ENCODE measurements around the gene STX10. TPM values are rescaled to one million over a fixed set of nuclear protein-coding genes. Genes with fewer than 3 reads are reported as not detected.
"Not testable (repeated sequence)": the region's sequence is repeated elsewhere in the genome, so short reads cannot be mapped to it uniquely, and the experiment has no call there.

The STX10 gene
- total RNA-seq, result 10 to 100 TPM; 62.8 to 69.0 TPM

- POLR2A ChIA-PET, result interaction anchor here (0.5 to 1.4 kb wide), 4 partner anchors 9 to 19 kb away, joined by 3 to 7 read pairs (median 4); no protein-coding TSS in a partner anchor
- CTCF ChIA-PET, result interaction anchor here (0.9 to 1.9 kb wide), 9 partner anchors 12 to 40 kb away, joined by 3 to 11 read pairs (median 3); partner anchors contain the start of gene NACC1
Measured at GRCh38 chr19:13150187-13150930, at the start of gene STX10, which contains the start of gene IER2. TSS of gene STX10 (minus strand) at chr19:13150375. CDS start at chr19:13150173, 202 bp downstream. TSS of gene IER2 (plus strand) at chr19:13150411. CDS start at chr19:13153187, 2,776 bp downstream.

GRCh38 chr19:13198634-13199033 lies 48.5 kb upstream of the STX10 start:
- ChIA-PET POLR2A (no interaction called here), CTCF (no interaction called here)

GRCh38 chr19:13195678-13196077 lies 45.5 kb upstream of the STX10 start:
- ChIA-PET CTCF (interaction anchor here (0.7 to 5.0 kb wide), 19 partner anchors 7 to 96 kb away, joined by 3 to 28 read pairs (median 5); no protein-coding TSS in a partner anchor), POLR2A (interaction anchor here (0.9 kb wide), 1 partner anchor 40 kb away, joined by 4 read pairs; no protein-coding TSS in a partner anchor)

GRCh38 chr19:13190781-13191540 lies 40.8 kb upstream of the STX10 start:
- CTCF ChIA-PET, result interaction anchor here (0.6 to 5.0 kb wide), 6 partner anchors 15 to 56 kb away, joined by 3 to 28 read pairs (median 3); no protein-coding TSS in a partner anchor
- POLR2A ChIA-PET, result interaction anchor here (0.6 kb wide), 1 partner anchor 510 kb away, joined by 3 read pairs; no protein-coding TSS in a partner anchor

- ChIA-PET POLR2A (interaction anchor here (1.1 kb wide), 1 partner anchor 58 kb away, joined by 4 read pairs; no protein-coding TSS in a partner anchor), CTCF (interaction anchor here (0.7 kb wide), 2 partner anchors 21 to 488 kb away, joined by 4 to 5 read pairs; no protein-coding TSS in a partner anchor)
Measured at GRCh38 chr19:13189600-13189999, 39.4 kb upstream of the STX10 start.

GRCh38 chr19:13187419-13187818 lies 37.2 kb upstream of the STX10 start:
- POLR2A ChIA-PET, result no interaction called here
- CTCF ChIA-PET, result interaction anchor here (0.6 to 1.4 kb wide), 3 partner anchors 78 to 787 kb away, joined by 3 to 5 read pairs (median 3); no protein-coding TSS in a partner anchor

GRCh38 chr19:13186688-13187087 lies 36.5 kb upstream of the STX10 start:
- POLR2A ChIA-PET, result not testable (repeated sequence)

GRCh38 chr19:13185763-13186657 lies 35.8 kb upstream of the STX10 start:
- CTCF ChIA-PET, POLR2A ChIA-PET: not testable (repeated sequence)

More at GRCh38 chr19:13186688-13187087, 36.5 kb upstream of the STX10 start:
- CTCF ChIA-PET, result not testable (repeated sequence)

GRCh38 chr19:13184926-13185325 lies 34.8 kb upstream of the STX10 start:
- CTCF ChIA-PET, POLR2A ChIA-PET: not testable (repeated sequence)

- POLR2A ChIA-PET, result interaction anchor here (0.6 to 1.7 kb wide), 3 partner anchors 28 to 1041 kb away, joined by 3 to 22 read pairs (median 5); no protein-coding TSS in a partner anchor
- CTCF ChIA-PET, result interaction anchor here (0.6 to 1.9 kb wide), 10 partner anchors 9 to 297 kb away, joined by 3 to 18 read pairs (median 4); partner anchors contain the start of genes IER2 and STX10
Measured at GRCh38 chr19:13181747-13182388, 31.7 kb upstream of the STX10 start.

GRCh38 chr19:13178291-13178690 lies 28.1 kb upstream of the STX10 start:
- POLR2A ChIA-PET, result not testable (repeated sequence)
- CTCF ChIA-PET, result interaction anchor here (0.6 kb wide), 2 partner anchors 349 to 1039 kb away, joined by 3 read pairs; no protein-coding TSS in a partner anchor

GRCh38 chr19:13177584-13177983 lies 27.4 kb upstream of the STX10 start:
- CTCF ChIA-PET, POLR2A ChIA-PET: not testable (repeated sequence)

- ChIA-PET CTCF (interaction anchor here (1.6 kb wide), 1 partner anchor 14 kb away, joined by 3 read pairs; no protein-coding TSS in a partner anchor), POLR2A (interaction anchor here (0.6 kb wide), 1 partner anchor 212 kb away, joined by 3 read pairs; no protein-coding TSS in a partner anchor)
Measured at GRCh38 chr19:13176345-13176744, 26.2 kb upstream of the STX10 start.

GRCh38 chr19:13173139-13173737 lies 23.1 kb upstream of the STX10 start:
- POLR2A ChIA-PET, result interaction anchor here (0.7 to 0.9 kb wide), 2 partner anchors 15 to 18 kb away, joined by 4 read pairs; no protein-coding TSS in a partner anchor

GRCh38 chr19:13172346-13173138 lies 22.4 kb upstream of the STX10 start:
- ChIA-PET CTCF (interaction anchor here (0.7 to 1.8 kb wide), 7 partner anchors 10 to 105 kb away, joined by 3 to 11 read pairs (median 4); no protein-coding TSS in a partner anchor), POLR2A (interaction anchor here (0.7 kb wide), 1 partner anchor 14 kb away, joined by 4 read pairs; no protein-coding TSS in a partner anchor)

More at GRCh38 chr19:13173139-13173737, 23.1 kb upstream of the STX10 start:
- CTCF ChIA-PET, result interaction anchor here (0.9 to 1.8 kb wide), 5 partner anchors 9 to 104 kb away, joined by 3 to 11 read pairs (median 3); no protein-coding TSS in a partner anchor

- CTCF ChIA-PET, result interaction anchor here (1.9 to 5.0 kb wide), 3 partner anchors 16 to 23 kb away, joined by 5 to 28 read pairs (median 14); no protein-coding TSS in a partner anchor
- POLR2A ChIA-PET, result no interaction called here
Measured at GRCh38 chr19:13171146-13171545, 21.0 kb upstream of the STX10 start.
